OCI-LY1 (cell line): ENCODE measurements around the gene FAM120C.

Source experiments
- H2AFZ ChIP-seq: fragments of 200-600 bp; sonication (generic), shearing (Covaris generic); 2 replicates; pipeline ENCODE4 v1.6.0; 2014; ENCODE audit warnings: antibody characterized with exemption, mild to moderate bottlenecking, low read length
- H3F3A ChIP-seq: fragments of 200-600 bp; sonication (generic), shearing (Covaris generic); 2 replicates; pipeline ENCODE4 v1.6.0; 2014; ENCODE audit warnings: mild to moderate bottlenecking, antibody characterized with exemption, low read length, moderate library complexity; ENCODE audit not compliant: insufficient read depth
- H3K27ac ChIP-seq: fragments of 200-600 bp; sonication (generic); 2 replicates; pipeline ENCODE4 v1.5.1; 2014; ENCODE audit warnings: low read length, mixed run types, mild to moderate bottlenecking, low read depth; ENCODE audit not compliant: poor library complexity, severe bottlenecking
- H3K27me3 ChIP-seq: fragments of 200-600 bp; sonication (generic); 2 replicates; pipeline ENCODE4 v1.6.0; 2014; ENCODE audit warnings: antibody characterized with exemption, mild to moderate bottlenecking, low read length, moderate library complexity; ENCODE audit not compliant: insufficient read depth
- H3K36me3 ChIP-seq: fragments of 200-600 bp; sonication (generic); 2 replicates; pipeline ENCODE4 v1.6.1; 2014; ENCODE audit warnings: mild to moderate bottlenecking, antibody characterized with exemption, low read length, moderate library complexity, mixed read lengths; ENCODE audit not compliant: insufficient read depth
- H3K4me1 ChIP-seq: fragments of 200-600 bp; sonication (generic); 2 replicates; pipeline ENCODE4 v1.5.1; 2014; ENCODE audit warnings: mild to moderate bottlenecking, low read length, moderate library complexity; ENCODE audit not compliant: insufficient read depth, severe bottlenecking
- H3K4me2 ChIP-seq: fragments of 200-600 bp; sonication (generic), shearing (Covaris generic); 2 replicates; pipeline ENCODE4 v1.6.1; 2014; ENCODE audit warnings: low read length
- H3K4me3 ChIP-seq: fragments of 200-600 bp; sonication (generic); 2 replicates; pipeline ENCODE4 v1.5.1; 2014; ENCODE audit warnings: low read length, low read depth, mild to moderate bottlenecking, mixed read lengths; ENCODE audit not compliant: poor library complexity, severe bottlenecking
- H3K79me2 ChIP-seq: fragments of 200-600 bp; shearing (Covaris generic); 2 replicates; pipeline ENCODE4 v1.6.1; 2016; ENCODE audit warnings: mixed run types, low read length, mixed read lengths; ENCODE audit not compliant: insufficient read depth
- H3K9ac ChIP-seq: fragments of 200-600 bp; sonication (generic), shearing (Covaris generic); 2 replicates; pipeline ENCODE4 v1.6.1; 2014; ENCODE audit warnings: mild to moderate bottlenecking, low read length, mixed read lengths
- H3K9me2 ChIP-seq: fragments of 200-600 bp; sonication (generic), shearing (Covaris generic); 2 replicates; pipeline ENCODE4 v1.6.1; 2014; ENCODE audit warnings: low read depth, mild to moderate bottlenecking, low read length, mixed read lengths
- H3K9me3 ChIP-seq: fragments of 200-600 bp; shearing (Covaris generic); 2 replicates; pipeline ENCODE4 v1.6.1; 2014; ENCODE audit warnings: low read length, mixed read lengths
- H4K20me1 ChIP-seq: fragments of 200-600 bp; sonication (generic), shearing (Covaris generic); 2 replicates; pipeline ENCODE4 v1.6.0; 2016; ENCODE audit warnings: mild to moderate bottlenecking, low read length; ENCODE audit not compliant: insufficient read depth
- EZH2 ChIP-seq: fragments of 200-600 bp; sonication (generic), shearing (Covaris generic); IDR thresholded peaks from 2 replicates; pipeline ENCODE4 v1.8.0; 2017; ENCODE audit warnings: borderline replicate concordance, mixed run types, mild to moderate bottlenecking, antibody characterized with exemption, low read length, moderate library complexity, mixed read lengths
- TF ChIP-seq, protein P1 (sequence below): fragments of 200-600 bp; sonication (generic), shearing (Covaris generic); IDR thresholded peaks from 2 replicates; pipeline ENCODE4 v1.5.1; 2017; ENCODE audit warnings: mild to moderate bottlenecking, antibody characterized with exemption, low read length, moderate library complexity, mixed read lengths

Gene FAM120C

DNA sequence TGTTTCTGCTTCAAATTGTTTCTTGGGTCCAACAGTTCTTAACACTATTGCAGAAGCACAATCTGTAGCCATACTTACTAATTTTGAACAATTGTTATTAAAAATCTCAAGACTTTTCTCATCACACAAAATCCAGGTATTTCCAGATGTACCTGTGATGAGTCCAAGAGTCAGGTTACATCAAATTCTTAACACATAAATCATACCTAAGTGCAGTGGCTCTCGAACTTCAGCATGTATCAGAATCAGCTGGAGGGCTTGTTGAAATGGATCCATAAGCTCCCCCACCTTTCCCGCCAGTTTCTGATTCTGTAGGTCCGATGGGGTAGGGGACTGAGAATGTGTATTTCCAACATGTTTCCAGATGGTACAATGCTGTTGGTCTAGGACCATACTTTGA lies 10.6 kb downstream of the FAM120C start:
- Histone ChIP-seq H3K4me1 (no peaks in the 10 kb centered on the region), H3K79me2 (no peaks in the 10 kb centered on the region; the same call in 1 of the 2 replicates), H3K36me3 (peaks cover 44% of the 10 kb centered on the region), H4K20me1 (no peaks in the 10 kb centered on the region), H3K27ac (no peak overlapping the region), H3K9me2 (no peaks in the 10 kb centered on the region), H2AFZ (no peak overlapping the region), H3F3A (no peaks in the 10 kb centered on the region), H3K4me3 (no peak overlapping the region), H3K9me3 (no peaks in the 10 kb centered on the region), H3K9ac (no peak overlapping the region), H3K4me2 (no peak overlapping the region), H3K27me3 (no peaks in the 10 kb centered on the region)
- no peak for TF ChIP-seq EZH2
- TF ChIP-seq, protein P1, sequence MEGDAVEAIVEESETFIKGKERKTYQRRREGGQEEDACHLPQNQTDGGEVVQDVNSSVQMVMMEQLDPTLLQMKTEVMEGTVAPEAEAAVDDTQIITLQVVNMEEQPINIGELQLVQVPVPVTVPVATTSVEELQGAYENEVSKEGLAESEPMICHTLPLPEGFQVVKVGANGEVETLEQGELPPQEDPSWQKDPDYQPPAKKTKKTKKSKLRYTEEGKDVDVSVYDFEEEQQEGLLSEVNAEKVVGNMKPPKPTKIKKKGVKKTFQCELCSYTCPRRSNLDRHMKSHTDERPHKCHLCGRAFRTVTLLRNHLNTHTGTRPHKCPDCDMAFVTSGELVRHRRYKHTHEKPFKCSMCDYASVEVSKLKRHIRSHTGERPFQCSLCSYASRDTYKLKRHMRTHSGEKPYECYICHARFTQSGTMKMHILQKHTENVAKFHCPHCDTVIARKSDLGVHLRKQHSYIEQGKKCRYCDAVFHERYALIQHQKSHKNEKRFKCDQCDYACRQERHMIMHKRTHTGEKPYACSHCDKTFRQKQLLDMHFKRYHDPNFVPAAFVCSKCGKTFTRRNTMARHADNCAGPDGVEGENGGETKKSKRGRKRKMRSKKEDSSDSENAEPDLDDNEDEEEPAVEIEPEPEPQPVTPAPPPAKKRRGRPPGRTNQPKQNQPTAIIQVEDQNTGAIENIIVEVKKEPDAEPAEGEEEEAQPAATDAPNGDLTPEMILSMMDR: no peak

DNA sequence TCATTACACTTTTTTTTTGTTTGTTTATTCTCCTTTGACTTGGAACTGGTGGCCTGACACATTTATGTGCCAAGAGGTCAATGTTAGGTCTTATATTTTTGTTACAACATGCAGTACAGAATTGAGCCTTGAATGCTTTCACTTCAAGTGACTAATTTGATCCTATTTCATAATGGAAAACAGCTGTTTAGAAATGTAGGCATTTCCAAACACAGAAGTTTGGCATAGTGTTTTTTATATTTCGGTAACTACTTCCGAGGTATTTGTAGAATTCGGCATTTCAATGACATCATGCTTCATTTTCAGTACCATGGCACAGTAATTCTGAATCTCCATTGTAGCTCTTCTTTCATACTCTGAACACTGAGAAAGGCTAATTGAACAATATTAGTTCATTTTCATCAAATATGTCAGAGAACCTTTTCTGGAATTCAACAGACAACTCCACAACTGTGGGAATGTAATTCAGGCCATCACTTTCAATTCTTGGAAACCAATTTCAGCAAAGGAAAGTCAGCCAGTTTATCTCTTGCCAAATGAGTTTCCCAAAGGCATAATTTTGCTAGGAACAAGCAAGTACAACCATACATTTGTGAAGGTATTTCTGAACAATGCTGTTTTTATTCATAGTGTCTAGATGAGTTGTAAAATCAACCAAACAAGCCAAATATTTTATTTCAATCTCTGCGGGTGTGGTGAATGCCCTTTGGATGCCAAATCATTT lies 11.4 kb downstream of the FAM120C start:
- no peaks in the 10 kb centered on the region for H3K9me3 ChIP-seq
- H3K4me1 ChIP-seq: no peaks in the 10 kb centered on the region
- no peaks in the 10 kb centered on the region for H3K9me2 ChIP-seq
- no peak overlapping the region for H3K4me3 ChIP-seq
- no peaks in the 10 kb centered on the region; the same call in 1 of the 2 replicates for H3K79me2 ChIP-seq
- H3F3A ChIP-seq: no peaks in the 10 kb centered on the region
- H3K27me3 ChIP-seq: no peaks in the 10 kb centered on the region
- H3K27ac ChIP-seq: no peak overlapping the region
- peaks cover 36% of the 10 kb centered on the region for H3K36me3 ChIP-seq
- TF ChIP-seq, protein P1: no peak
- TF ChIP-seq EZH2: no peak
- H2AFZ ChIP-seq: no peak overlapping the region
- H3K9ac ChIP-seq: no peak overlapping the region
- no peak overlapping the region for H3K4me2 ChIP-seq
- H4K20me1 ChIP-seq: no peaks in the 10 kb centered on the region

DNA sequence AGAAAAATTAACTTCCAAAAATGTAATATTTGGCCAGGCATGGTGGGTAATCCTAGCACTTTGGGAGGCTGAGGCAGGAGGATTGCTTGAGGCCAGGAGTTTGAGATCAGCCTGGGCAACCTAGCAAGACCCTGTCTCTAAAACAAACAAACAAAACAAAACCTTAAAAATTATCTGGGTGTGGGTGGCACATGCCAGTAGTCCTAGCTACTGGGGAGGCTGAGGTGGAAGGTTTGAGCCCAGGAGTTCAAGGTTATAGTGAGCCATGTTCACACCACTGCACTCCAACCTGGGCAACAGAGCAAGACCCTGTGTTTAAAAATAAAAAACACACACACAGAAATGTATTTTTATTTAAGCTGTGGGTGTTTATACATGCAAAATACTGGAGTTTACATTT lies 12.0 kb downstream of the FAM120C start:
- H3K27me3 ChIP-seq: no peaks in the 10 kb centered on the region
- no peaks in the 10 kb centered on the region; the same call in 1 of the 2 replicates for H3K79me2 ChIP-seq
- TF ChIP-seq EZH2: no peak
- TF ChIP-seq, protein P1: no peak
- no peak overlapping the region for H3K27ac ChIP-seq
- H3K4me1 ChIP-seq: no peaks in the 10 kb centered on the region
- H3K36me3 ChIP-seq: peaks cover 30% of the 10 kb centered on the region
- H3K9me2 ChIP-seq: no peaks in the 10 kb centered on the region
- H3K4me2 ChIP-seq: no peak overlapping the region
- H3F3A ChIP-seq: no peaks in the 10 kb centered on the region
- no peaks in the 10 kb centered on the region for H4K20me1 ChIP-seq
- H2AFZ ChIP-seq: no peak overlapping the region
- H3K4me3 ChIP-seq: no peak overlapping the region
- H3K9me3 ChIP-seq: no peaks in the 10 kb centered on the region
- no peak overlapping the region for H3K9ac ChIP-seq
